Measurements from ENCODE around the gene MAPKAP1.

- no peak for TF ChIP-seq EZH2 (IDR thresholded peaks at IDR 0.05; ENCODE audit: borderline replicate concordance, insufficient read depth, low read length, poor library complexity, severe bottlenecking)
- no peak for TF ChIP-seq POLR2AphosphoS5 (IDR thresholded peaks at IDR 0.05)
- TF ChIP-seq EP300 (conservative IDR thresholded peaks at IDR 0.05; ENCODE audit: poor library complexity, severe bottlenecking) = no peak
- TF ChIP-seq MXI1 (conservative IDR thresholded peaks at IDR 0.05; ENCODE audit: poor library complexity, severe bottlenecking) = no peak
- TF ChIP-seq CTCF (IDR thresholded peaks at IDR 0.05; ENCODE audit: poor library complexity, severe bottlenecking) = no peak
Measured at GRCh38 chr9:125513668-125514413, 193.2 kb downstream of the MAPKAP1 start.
